Fibroblast of peridontal ligament (primary cell): ENCODE data around the gene SLC25A14.
A peak's percentile ranks its signal among the peaks of the same experiment; 100 is the strongest.

Experiments
- DNase-seq: peaks from one replicate; pipeline ENCODE4 v3.0.0-alpha.2; 2010; ENCODE audit errors: extremely low read depth

Gene SLC25A14

DNA sequence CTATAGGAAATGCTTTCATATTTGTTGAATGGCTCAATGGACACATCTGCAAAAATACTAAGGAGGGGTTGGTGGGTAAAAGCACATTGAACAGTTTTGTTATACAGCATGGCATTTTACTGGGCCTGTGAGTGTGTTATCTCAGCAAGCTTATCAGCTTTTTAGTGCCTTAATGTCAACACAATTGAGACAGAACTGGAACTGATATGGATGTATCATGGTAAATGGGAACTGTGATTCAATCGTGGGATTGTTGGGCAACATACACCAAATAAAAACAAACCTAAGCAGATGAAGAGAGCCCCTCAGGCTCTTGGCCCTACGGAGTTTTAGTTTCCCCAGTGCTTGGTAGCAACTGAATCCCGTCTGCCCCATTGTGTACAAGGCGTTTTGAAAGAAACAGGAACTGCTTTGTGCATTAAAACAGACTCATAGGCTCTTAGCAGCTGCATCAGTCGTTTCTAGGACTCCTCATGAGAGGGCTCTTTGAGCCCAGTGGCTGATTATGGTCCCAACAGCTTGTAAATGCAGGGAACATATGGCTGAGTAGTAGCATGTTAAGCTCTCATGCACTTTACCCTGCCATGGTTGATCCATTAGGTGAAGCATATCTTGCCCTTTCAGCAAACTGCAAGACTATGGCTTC is 38.4 kb downstream of the SLC25A14 start:
- DNase-seq: no peak

DNA sequence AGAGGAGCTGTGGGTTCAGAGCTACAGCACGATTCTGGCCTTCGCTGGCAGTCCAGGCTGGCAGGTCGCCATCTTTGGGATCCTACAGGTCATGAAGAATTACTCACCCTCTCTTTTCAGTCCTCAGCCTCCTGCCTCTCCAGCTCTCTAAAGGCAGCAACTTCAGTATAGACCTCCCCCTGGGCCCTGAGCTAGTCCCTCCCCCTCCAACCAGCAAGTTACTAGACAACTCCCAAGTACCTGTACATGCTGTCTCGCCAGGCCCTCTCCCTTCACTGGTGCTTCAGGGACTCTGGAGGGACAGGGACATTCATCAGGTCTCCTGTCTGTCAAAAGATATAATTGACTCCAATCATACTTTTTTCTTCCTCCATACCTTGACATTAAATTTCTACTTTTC is 45.8 kb downstream of the SLC25A14 start, which contains the start of gene GPR119:
TSS of gene GPR119 (minus strand) at position 155 of the 400 bp plus-strand sequence. CDS start 227 bp downstream, outside the sequence.
- no peak for DNase-seq

DNA sequence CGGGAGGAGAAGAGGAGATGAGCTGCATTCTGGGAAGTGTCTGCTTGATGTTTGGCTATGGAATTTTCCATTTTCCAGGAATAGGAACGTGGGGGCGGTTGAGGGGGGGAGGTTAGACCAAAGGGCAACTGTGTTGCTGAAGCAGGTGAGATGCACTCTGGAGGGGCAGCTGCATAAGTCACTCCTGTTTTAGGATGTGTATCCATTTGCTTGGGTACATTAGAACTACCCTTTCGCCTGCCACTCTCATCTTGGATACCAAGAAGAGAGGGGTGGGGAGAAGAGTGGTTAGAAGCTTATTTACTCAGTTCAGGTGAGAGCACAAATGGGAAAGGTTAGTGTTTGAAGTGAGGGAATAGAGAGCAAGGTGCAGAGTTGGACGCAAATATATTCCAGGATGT is 46.7 kb downstream of the SLC25A14 start:
- no peak for DNase-seq

DNA sequence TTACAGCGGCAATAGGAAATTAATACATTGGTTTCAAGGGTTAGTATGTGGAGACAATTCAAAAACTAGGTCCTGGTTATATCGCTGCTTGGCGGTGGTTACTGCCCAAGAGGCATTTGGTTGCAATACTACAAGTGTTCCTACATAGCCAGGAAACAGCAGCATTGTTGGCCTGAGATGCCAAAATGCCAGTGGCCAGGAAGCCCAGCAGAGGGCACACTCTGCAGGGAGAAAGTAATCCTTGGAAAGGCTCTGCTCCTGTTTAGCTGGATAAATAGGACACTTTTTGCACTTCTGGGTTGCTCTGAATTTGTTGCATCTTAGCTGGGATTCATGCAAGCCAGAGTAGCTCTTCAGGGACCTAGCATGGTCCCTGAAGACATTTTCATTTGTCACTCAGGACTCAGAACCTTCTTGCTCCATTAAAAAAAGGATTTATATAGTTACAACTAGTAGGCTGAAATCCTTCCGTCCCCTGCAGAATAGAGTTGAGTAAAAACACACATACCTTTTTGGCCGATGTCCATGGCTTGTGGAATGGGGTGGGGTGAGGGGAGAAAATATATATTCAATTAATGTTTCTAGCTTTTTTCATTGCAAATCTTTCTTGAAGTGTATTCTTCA is 53.8 kb downstream of the SLC25A14 start:
- DNase-seq: peak; percentile 67

DNA sequence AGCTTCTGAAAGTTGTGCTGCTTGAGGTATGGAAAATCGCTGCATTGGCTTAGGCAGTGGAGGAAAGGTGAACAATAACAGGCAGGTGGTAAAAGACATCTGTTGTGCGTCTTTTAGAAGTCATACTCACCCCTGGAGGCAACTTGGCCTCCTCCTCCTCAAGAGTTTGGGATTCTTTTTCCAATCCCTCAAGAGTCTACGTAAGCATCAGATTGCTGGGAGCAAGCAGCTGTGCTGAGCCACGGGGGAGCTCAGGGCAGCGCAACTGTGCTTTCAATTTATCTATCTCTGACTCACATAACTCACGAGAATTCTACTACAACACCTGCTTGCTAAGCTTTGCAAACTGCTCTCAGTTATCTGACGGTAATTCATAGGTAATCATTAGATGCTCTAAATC is 55.6 kb downstream of the SLC25A14 start:
- DNase-seq: no peak

DNA sequence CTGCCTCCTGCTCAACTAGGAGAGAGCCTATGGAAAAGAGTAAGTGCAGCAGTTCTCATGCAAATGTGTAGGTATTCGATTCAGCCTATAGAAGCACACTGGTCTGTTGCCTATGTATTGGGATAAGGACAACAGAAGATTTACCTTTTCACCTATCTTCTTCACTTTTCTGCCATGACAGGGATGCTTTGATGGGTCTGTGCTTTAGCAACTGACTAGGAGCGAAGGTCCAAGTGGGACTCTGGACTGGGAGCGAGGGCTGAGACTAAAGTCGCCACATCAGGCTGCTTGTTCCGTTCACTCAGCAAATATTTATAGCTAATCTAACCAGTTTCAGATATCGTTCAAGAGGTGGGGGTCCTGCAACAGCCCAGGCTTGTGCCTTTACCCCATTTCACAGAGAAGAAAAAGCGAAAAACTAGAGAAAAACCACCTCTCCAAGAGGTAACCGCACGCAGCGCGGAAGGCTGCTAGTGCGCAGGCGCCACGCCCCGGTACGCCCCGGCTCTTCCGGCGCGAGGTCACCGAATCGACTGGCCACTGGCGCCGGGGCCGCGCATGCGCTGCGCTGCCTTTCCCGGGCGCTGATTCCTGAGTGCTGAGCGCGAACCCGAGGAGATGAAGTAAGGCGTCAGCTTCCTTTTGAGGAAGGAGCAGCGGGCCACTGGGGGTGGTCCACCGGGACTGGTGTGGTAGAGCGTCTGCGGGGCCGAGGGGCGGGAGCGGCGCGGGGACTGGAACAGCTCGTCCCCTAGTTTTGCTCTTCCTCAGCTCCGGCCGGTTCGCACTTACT is 61.9 kb downstream of the SLC25A14 start, which contains the start of gene RBMX2:
TSS of gene RBMX2 (plus strand) at position 573 of the 793 bp plus-strand sequence. CDS start at position 619, 46 bp downstream.
- peak; percentile 63 for DNase-seq

DNA sequence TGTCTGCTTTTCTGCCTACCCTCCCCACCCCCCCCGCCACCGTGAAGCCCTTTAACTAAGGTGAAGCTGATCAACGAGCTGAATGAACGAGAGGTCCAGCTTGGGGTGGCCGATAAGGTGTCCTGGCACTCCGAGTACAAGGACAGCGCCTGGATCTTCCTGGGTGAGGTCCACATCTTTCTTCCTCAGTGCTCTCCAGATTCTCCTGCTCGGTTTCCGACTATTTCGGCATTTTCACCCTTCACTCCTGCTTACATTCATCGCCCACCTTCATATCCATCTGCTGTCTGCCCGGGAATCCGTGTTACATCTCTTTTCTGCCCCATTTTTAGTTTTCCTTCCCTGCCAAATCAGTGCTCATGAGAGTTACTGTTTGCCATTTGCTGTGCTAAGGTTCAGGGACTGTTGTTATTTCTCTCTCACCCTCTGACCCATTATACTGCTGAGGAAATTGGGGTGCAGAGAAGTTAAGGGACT is 62.5 kb downstream of the SLC25A14 start:
- peak; percentile 1 for DNase-seq

DNA sequence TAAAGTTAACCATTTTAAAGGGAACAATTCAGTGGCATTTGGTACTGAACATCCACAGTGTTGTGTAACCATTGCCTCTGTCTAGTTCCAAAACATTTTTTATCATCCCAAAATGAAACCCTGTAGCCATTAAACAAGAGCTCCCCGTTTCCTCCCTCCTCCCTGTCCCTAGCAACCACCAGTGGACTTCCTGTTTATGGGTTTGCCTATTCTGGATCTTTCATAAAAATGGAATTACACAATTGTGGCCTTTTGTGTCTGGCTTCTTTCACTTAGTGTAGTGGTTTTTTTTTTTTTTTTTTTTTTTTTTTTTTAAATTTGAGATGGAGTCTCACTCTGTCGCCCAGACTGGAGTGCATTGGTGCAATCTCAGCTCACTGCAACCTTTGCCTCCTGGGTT is 73.7 kb downstream of the SLC25A14 start:
- no peak for DNase-seq

DNA sequence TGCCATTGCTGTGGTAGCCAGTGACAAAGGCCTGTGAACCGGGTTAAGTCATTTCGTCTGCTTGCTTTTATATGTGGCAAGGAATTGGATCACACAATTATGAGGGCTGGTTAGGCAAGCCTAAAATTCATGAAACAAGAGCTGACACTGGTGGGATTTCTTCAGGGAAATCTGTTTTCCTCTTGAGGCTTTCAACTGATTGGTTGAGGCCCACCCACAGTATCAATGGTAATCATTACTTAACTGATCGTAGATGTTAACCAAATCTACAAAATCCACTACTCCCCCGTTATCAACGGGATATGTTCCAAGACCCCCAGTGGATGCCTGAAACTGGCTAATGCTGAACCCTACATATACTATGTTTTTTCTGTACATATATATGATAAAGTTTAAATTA is 75.1 kb downstream of the SLC25A14 start:
- no peak for DNase-seq

DNA sequence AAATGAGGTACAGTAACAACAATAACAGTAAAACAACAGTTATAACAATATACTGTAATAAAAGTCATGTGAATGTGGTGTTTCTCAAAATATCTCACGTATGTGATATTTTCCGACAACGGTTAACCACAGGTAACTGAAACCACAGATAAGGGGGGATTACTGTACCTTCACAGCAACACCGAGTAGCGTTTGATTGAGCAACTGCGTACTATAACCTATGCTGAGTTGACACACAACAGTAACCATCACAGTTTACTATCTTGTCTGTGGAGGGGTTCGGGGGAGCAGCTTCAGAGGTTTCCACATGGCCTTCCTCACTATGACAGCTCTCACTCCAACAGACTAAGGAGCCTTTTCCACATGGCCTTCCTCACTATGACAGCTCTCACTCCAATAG is 75.5 kb downstream of the SLC25A14 start:
- DNase-seq: no peak

DNA sequence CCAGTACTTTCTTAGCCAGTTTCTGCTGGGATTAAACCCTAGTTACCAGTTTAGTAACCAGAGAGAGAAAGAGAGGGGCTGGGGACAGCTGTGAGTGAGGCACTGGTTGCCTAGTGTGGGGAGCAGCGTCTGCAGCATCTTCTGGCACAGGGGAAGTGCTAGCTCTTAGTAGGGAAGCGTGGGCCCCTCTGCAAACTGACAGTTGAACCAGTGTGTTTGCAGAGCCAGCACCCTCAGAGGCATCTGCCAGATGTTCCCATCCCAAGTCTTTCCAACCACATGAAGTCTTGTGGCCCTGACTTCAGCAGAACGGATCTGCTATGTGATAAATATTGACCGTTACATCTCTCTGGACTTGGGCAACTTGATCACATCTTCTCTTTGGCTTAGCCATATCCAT is 77.1 kb downstream of the SLC25A14 start:
- DNase-seq: no peak

DNA sequence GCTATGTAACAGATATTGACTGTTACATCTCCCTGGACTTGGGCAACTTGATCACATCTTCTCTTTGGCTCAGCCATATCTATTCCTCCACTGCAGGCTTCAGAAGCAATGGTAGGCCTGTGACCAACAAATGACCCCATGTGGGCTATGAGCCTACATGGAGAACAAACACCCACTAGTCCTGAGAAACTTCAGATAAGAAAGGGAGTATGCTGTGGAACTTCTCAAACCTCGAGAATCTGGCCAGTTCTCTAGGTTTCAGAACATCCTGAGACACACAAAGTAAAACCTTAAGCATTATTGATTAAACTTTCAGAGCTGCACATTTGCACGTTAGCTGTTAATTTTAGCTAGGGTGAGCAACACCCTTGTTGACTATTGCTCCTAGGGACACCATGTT is 78.3 kb downstream of the SLC25A14 start:
- no peak for DNase-seq

DNA sequence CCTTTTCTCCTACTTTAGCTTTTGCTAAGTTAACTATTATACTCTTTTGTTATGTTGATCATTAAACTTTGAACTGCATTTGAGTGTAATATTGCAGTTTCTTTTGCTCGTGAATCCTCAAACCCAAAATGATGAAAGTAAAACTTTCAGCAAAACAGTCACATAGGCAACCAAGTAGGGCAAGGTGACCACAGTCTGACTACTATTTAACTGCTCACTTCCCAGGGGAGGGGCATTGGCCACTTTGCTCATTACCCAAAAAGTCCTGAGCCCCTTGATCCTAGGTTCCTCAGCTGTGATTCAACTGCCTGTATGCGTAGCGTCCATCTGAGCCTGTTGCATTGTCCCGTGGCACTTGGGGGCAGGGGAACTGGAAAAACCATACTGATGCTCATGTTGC is 79.0 kb downstream of the SLC25A14 start:
- no peak for DNase-seq

DNA sequence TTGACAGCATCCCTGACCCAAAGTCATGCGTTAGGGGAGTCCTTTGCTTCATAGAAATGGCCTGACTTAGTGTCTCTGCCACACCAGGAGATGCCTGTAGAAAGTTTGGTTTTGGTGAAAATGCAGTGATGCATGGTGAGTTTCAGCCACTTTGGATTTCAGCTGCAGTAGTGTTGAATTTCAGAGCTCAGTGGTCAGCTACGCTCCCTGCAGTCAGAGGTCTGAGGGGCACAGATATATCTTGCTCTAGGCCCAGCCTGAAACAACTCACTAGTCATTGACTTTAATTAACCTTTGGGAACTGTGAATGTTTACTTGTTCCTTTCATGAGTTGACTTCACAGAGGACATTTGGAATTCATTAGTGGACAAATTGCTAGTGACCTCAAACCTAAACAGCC is 79.5 kb downstream of the SLC25A14 start:
- no peak for DNase-seq
